HepG2 (cell line): ENCODE data around the gene GAL3ST2. TPM values are rescaled to one million over a fixed set of nuclear protein-coding genes. Genes with fewer than 3 reads are reported as not detected.
A peak's percentile ranks its signal among the peaks of the same experiment; 100 is the strongest.

ENCODE experiments used
- ASH2L ChIP-seq: fragments of 300-600, 200-600 bp; sonication (generic); IDR thresholded peaks from 2 replicates; pipeline ENCODE4 v1.7.0; 2017; ENCODE audit warnings: low read depth, mild to moderate bottlenecking, moderate library complexity, mixed read lengths, low read length; ENCODE audit not compliant: insufficient read length
- GTF3A ChIP-seq: sonication (generic); formaldehyde crosslinking; conservative IDR thresholded peaks from 2 replicates; pipeline ENCODE4 v1.4.0; 2020; ENCODE audit warnings: mild to moderate bottlenecking, missing genetic modification reagents
- JUN ChIP-seq: sonication (generic); formaldehyde crosslinking; IDR thresholded peaks from 2 replicates; pipeline ENCODE4 v1.4.0; 2020; ENCODE audit warnings: mild to moderate bottlenecking, missing genetic modification reagents
- ONECUT2 ChIP-seq: sonication (generic); formaldehyde crosslinking; IDR thresholded peaks from 2 replicates; pipeline ENCODE4 v1.4.0; 2020; ENCODE audit warnings: missing genetic modification reagents
- RFX5 ChIP-seq: IDR thresholded peaks from 2 replicates; pipeline ENCODE4 v1.6.1; 2011; ENCODE audit warnings: low read depth, low read length, improper control_type of control experiment
- U2AF2 ChIP-seq: fragments of 200-400 bp; formaldehyde crosslinking; IDR thresholded peaks from 2 replicates; pipeline ENCODE4 v1.6.1; 2017; ENCODE audit warnings: low read depth, mild to moderate bottlenecking, low read length
- ZNF121 ChIP-seq: sonication (generic); formaldehyde crosslinking; IDR thresholded peaks from 2 replicates; pipeline ENCODE4 v1.5.0; 2020; ENCODE audit warnings: mild to moderate bottlenecking, missing genetic modification reagents
- ZNF224 ChIP-seq: sonication (generic); formaldehyde crosslinking; IDR thresholded peaks from 2 replicates; pipeline ENCODE4 v1.5.0; 2020; ENCODE audit warnings: mild to moderate bottlenecking, missing genetic modification reagents
- ZNF296 ChIP-seq: sonication (generic); formaldehyde crosslinking; conservative IDR thresholded peaks from 2 replicates; pipeline ENCODE4 v1.5.0; 2020; ENCODE audit warnings: mild to moderate bottlenecking, missing genetic modification reagents
- ZNF569 ChIP-seq: sonication (generic); formaldehyde crosslinking; IDR thresholded peaks from 2 replicates; pipeline ENCODE4 v1.5.0; 2020; ENCODE audit warnings: mild to moderate bottlenecking, missing genetic modification reagents, moderate library complexity, borderline replicate concordance
- ZNF644 ChIP-seq: IDR thresholded peaks from 2 replicates; pipeline ENCODE4 v1.6.1; 2016; ENCODE audit warnings: low read depth
- ZNF7 ChIP-seq: IDR thresholded peaks from 2 replicates; pipeline ENCODE4 v1.6.1; 2016; ENCODE audit warnings: missing biosample characterization, missing genetic modification reagents
- polyA plus RNA-seq, 8 experiments: library from polyadenylated mRNA; depleted of rRNA in 3 of 8; stranded (reverse) in 7 of 8; unstranded in 1 of 8; fragments of >200 nt; fragmentation: Illumina TruSeq in 4 of 8; extraction: Trizol in 4 of 8; gene quantifications; 2 replicates each; pipeline versions ENCODE4 v1.2.1 to v1.2.3, GENCODE V29; 2011 to 2016; ENCODE audit warnings: low read depth in 4 of 8, missing spikeins in 1 of 8, mixed read lengths in 1 of 8; ENCODE audit not compliant: insufficient read depth in 1 of 8
- total RNA-seq, 5 experiments: library from RNA; depleted of rRNA; stranded (reverse); fragments of >200 nt; fragmentation: Illumina TruSeq; extraction: Trizol; gene quantifications; 2 replicates each; pipeline ENCODE4 v1.2.3, GENCODE V29; 2016; ENCODE audit warnings: low read depth in 1 of 5
- TF ChIP-seq, protein P1 (sequence below): sonication (generic); formaldehyde crosslinking; IDR thresholded peaks from 2 replicates; pipeline ENCODE4 v1.9.0; 2021; ENCODE audit warnings: missing genetic modification reagents, mild to moderate bottlenecking, borderline replicate concordance

Gene GAL3ST2
- total and polyA plus RNA-seq, 2 of the 13 experiments (the other 11 are each of a cell fraction or from before 2014, with no cell fraction given): 0.17 to 0.20 TPM

- TF ChIP-seq RFX5 (no peak), ZNF644 (CRISPR knock-in tag) (no peak), ZNF224 (CRISPR knock-in tag) (0 out of 2 replicates have a peak, but pooled peaks have one; percentile 27), ZNF121 (no peak), ZNF7 (CRISPR knock-in tag) (peak; percentile 27; the same call in 1 of the 2 replicates), U2AF2 (no peak), ONECUT2 (no peak), ASH2L (peak; percentile 59), GTF3A (peak; percentile 47; the same call in 1 of the 2 replicates), JUN (CRISPR knock-in tag) (no peak), ZNF569 (CRISPR knock-in tag) (no peak), ZNF296 (CRISPR knock-in tag) (0 out of 2 replicates have a peak, but pooled peaks have one; percentile 57)
- TF ChIP-seq, protein P1, sequence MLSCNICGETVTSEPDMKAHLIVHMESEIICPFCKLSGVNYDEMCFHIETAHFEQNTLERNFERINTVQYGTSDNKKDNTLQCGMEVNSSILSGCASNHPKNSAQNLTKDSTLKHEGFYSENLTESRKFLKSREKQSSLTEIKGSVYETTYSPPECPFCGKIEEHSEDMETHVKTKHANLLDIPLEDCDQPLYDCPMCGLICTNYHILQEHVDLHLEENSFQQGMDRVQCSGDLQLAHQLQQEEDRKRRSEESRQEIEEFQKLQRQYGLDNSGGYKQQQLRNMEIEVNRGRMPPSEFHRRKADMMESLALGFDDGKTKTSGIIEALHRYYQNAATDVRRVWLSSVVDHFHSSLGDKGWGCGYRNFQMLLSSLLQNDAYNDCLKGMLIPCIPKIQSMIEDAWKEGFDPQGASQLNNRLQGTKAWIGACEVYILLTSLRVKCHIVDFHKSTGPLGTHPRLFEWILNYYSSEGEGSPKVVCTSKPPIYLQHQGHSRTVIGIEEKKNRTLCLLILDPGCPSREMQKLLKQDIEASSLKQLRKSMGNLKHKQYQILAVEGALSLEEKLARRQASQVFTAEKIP (CRISPR knock-in tag): no peak
Observed at GRCh38 chr2:241771286-241772062, 5.1 kb upstream of the GAL3ST2 start (continued).
